ENCODE results near the gene AQP3.
"Not testable (repeated sequence)": the region's sequence is repeated elsewhere in the genome, so short reads cannot be mapped to it uniquely, and the experiment has no call there.

The AQP3 gene

DNA sequence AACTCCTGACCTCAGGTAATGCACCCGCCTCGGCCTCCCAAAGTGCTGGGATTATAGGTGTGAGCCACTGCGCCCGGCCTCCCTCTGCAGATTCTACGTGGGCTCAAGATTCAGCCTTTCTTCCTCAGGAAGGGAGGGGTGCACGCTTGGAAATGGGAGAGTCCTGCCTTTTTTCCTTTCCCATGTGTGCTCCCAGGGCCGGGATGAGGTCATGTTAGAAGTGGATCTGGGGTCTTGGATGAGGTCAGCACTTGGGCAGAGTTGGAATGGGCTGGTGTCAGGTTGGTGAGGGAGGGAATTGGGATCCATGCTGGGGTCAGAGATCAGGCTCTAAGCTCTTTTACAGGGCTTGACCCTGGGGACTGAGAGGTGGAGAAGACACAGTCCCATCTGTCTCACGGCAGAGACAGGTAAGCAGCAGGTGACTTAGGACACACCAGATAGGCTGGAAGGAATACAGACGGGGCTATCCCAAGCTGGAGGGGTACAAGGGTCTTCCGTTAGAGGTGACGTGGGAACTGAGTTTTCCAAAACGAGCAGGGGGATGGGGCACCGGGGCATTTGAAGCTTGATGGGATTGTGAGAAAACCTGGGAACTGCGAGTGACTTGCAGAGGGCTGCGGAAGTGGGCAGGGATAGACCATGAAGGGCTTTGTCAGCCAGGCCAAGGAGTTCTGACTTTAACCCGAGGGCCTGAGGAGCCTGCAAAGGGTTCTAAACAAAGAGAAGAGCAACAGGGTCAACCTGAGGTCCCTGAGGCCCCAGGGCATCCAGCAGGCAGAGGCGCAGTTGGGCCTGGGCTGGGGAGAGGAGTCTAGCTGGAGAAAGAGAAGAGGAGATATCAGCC is 43.2 kb downstream of the AQP3 start:
- TF ChIP-seq POU2F2 (IDR thresholded peaks at IDR 0.05; ENCODE audit: low read depth, low read length) = no peak
- TF ChIP-seq SPI1 (IDR thresholded peaks at IDR 0.05; ENCODE audit: low read depth, low read length) = no peak
- no peak for TF ChIP-seq PAX5 (IDR thresholded peaks at IDR 0.05; ENCODE audit: insufficient read depth, low read length, severe bottlenecking)
- FAIRE-seq = no peak
- DNase-seq (ENCODE audit: insufficient read length, low spot score) = no peak

GRCh38 chr9:33402371-33402770 is 45.0 kb downstream of the AQP3 start, which contains the start of gene AQP7:
TSS of gene AQP7 (minus strand) at chr9:33402568. CDS start at chr9:33401262, 1,306 bp downstream.
- not testable (repeated sequence) for FAIRE-seq; DNase-seq (ENCODE audit: insufficient read length, low spot score)

- FAIRE-seq; DNase-seq (ENCODE audit: insufficient read length, low spot score): not testable (repeated sequence)
Observed at GRCh38 chr9:33401809-33402208, 45.6 kb downstream of the AQP3 start.

- DNase-seq (ENCODE audit: insufficient read length, low spot score); FAIRE-seq: not testable (repeated sequence)
Observed at GRCh38 chr9:33399047-33399446, 48.3 kb downstream of the AQP3 start.

DNA sequence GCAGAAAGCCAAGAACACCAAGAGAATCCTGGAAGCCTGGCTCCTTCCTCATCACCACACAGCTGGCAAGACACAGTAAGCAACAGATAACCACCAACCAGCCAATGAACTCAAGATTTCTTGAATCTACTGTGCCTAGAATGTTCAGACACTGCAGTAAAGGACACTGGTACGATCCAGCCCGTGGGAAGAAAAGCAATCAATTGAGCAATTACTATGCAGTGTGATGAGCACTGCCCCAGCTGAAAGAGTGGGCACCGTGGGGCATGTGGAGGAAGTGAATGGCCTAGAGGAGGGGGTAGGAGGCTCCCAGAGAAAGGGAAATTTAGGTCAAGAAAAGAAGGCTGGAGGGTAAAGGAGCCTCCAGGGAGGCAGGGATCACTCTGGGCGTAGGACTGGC is 49.6 kb downstream of the AQP3 start:
- not testable (repeated sequence) for FAIRE-seq; DNase-seq (ENCODE audit: insufficient read length, low spot score)

- not testable (repeated sequence) for DNase-seq (ENCODE audit: insufficient read length, low spot score); FAIRE-seq
Observed at GRCh38 chr9:33395159-33395879, 52.1 kb downstream of the AQP3 start.

- FAIRE-seq; DNase-seq (ENCODE audit: insufficient read length, low spot score): not testable (repeated sequence)
Observed at GRCh38 chr9:33393986-33394385, 53.4 kb downstream of the AQP3 start.

- FAIRE-seq = no peak
- TF ChIP-seq POLR2AphosphoS5 (IDR thresholded peaks at IDR 0.05; ENCODE audit: low read depth, low read length) (no peak), POU2F2 (IDR thresholded peaks at IDR 0.05; ENCODE audit: low read depth, low read length) (no peak), TAF1 (IDR thresholded peaks at IDR 0.05; ENCODE audit: low read depth, low read length) (no peak), POLR2A (IDR thresholded peaks at IDR 0.05; ENCODE audit: low read depth, low read length) (no peak), PAX5 (IDR thresholded peaks at IDR 0.05; ENCODE audit: insufficient read depth, low read length, severe bottlenecking) (no peak), SPI1 (IDR thresholded peaks at IDR 0.05; ENCODE audit: low read depth, low read length) (no peak)
- DNase-seq (ENCODE audit: insufficient read length, low spot score) = no peak
Observed at GRCh38 chr9:33393581-33393980, 53.8 kb downstream of the AQP3 start.

DNA sequence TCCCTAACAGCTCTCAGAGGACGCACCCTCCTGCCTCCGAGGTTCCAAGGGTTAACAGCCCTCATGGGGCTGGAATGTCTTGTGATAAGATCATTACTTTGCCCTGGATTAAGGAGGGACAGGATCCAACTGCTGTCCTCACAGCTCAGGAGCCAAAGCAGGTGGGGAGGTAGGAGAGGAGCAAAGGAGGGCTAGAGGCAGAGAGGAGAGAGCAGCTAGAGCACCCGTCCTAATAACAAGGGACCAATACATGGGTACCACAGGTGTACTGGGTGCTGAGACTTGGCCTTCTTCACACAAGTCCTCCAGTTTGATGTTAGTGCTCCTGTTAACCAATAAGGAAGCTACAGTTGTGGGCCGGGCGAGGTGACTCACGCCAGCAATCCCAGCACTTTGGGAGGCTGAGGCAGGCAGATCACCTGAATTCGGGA is 54.8 kb downstream of the AQP3 start:
- not testable (repeated sequence) for FAIRE-seq; DNase-seq (ENCODE audit: insufficient read length, low spot score)

Data from GM12891 (cell line).